Muscle of leg (tissue), 11 donors: ENCODE measurements around the gene ZNF423. TPM values are rescaled to one million over a fixed set of nuclear protein-coding genes. Genes with fewer than 3 reads are reported as not detected.

Source experiments
- DNase-seq: peaks from one replicate; pipeline ENCODE4 v3.0.0; 2013
- H3K27ac ChIP-seq: one replicate; pipeline ENCODE4 v1.5.1; 2013; ENCODE audit warnings: mild to moderate bottlenecking, low read length, control low read depth
- H3K27me3 ChIP-seq: one replicate; pipeline ENCODE4 v1.6.1; 2013; ENCODE audit warnings: low read length; ENCODE audit not compliant: control insufficient read depth, insufficient read depth
- H3K36me3 ChIP-seq: one replicate; pipeline ENCODE4 v1.6.1; 2013; ENCODE audit warnings: low read length; ENCODE audit not compliant: control insufficient read depth, insufficient read depth
- H3K4me1 ChIP-seq: one replicate; pipeline ENCODE4 v1.6.1; 2013; ENCODE audit warnings: low read length; ENCODE audit not compliant: control insufficient read depth, insufficient read depth
- H3K4me3 ChIP-seq: one replicate; pipeline ENCODE4 v1.5.1; 2013; ENCODE audit warnings: low read length, control low read depth
- H3K9me3 ChIP-seq: replicated peaks from 2 replicates; pipeline ENCODE4 v1.6.1; 2013; ENCODE audit warnings: low read depth, low read length; ENCODE audit not compliant: control insufficient read depth
- WGBS: methylation state at CpG from one replicate; pipeline ENCODE4 v1.1.5; 2013; ENCODE audit warnings: missing lambda C conversion rate; ENCODE audit not compliant: insufficient coverage; 5-methylcytosine and 5-hydroxymethylcytosine counted together
- polyA plus RNA-seq, 8 donors: library from polyadenylated mRNA; unstranded; fragments of 120-200 nt; gene quantifications; one replicate each; pipeline versions ENCODE4 v1.2.1 to v1.2.3, GENCODE V29; 2013; ENCODE audit warnings: inconsistent platforms in 1 of 8, low replicate concordance in 1 of 8; ENCODE audit not compliant: insufficient read length in 8 of 8, insufficient read depth in 1 of 8
- total RNA-seq: library from RNA; stranded (reverse); fragments of 120-200 nt; gene quantifications from one replicate; pipeline ENCODE4 v1.2.4, GENCODE V29; 2013

Gene ZNF423
- total and polyA plus RNA-seq, 9 donors: 15.8 to 30.0 (median 25.5) TPM

GRCh38 chr16:49663081-49664065 is 192.5 kb downstream of the ZNF423 start:
- H3K36me3 ChIP-seq: no peaks in the 10 kb centered on the region
- no peaks in the 10 kb centered on the region for H3K27me3 ChIP-seq
- peak; percentile 60 for DNase-seq
- H3K27ac ChIP-seq: peak overlapping the region; percentile 84
- H3K4me3 ChIP-seq: peak overlapping the region; percentile 33
- no peaks in the 10 kb centered on the region for H3K9me3 ChIP-seq
- 35% methylated on average over 25 of the region's 28 CpGs for WGBS
- H3K4me1 ChIP-seq: peaks cover 57% of the 10 kb centered on the region

GRCh38 chr16:49662569-49662968 is 193.3 kb downstream of the ZNF423 start:
- peaks cover 65% of the 10 kb centered on the region for H3K4me1 ChIP-seq
- no peaks in the 10 kb centered on the region for H3K9me3 ChIP-seq
- no peak overlapping the region for H3K4me3 ChIP-seq
- peak; percentile 42 for DNase-seq
- H3K27ac ChIP-seq: peak overlapping the region; percentile 40
- no peaks in the 10 kb centered on the region for H3K36me3 ChIP-seq
- WGBS: 76% methylated on average over 4 of the region's 4 CpGs
- H3K27me3 ChIP-seq: no peaks in the 10 kb centered on the region

GRCh38 chr16:49661465-49662187 is 194.3 kb downstream of the ZNF423 start:
- DNase-seq: no peak
- Histone ChIP-seq H3K27me3 (no peaks in the 10 kb centered on the region), H3K4me3 (no peak overlapping the region), H3K9me3 (no peaks in the 10 kb centered on the region), H3K4me1 (peaks cover 70% of the 10 kb centered on the region), H3K36me3 (no peaks in the 10 kb centered on the region), H3K27ac (peak overlapping the region; percentile 52)
- WGBS: 70% methylated on average over 9 of the region's 16 CpGs

- no peak overlapping the region for H3K27ac ChIP-seq
- H3K27me3 ChIP-seq: no peaks in the 10 kb centered on the region
- H3K36me3 ChIP-seq: no peaks in the 10 kb centered on the region
- WGBS: no CpG with 5 or more reads among the region's 3 CpGs
- no peak for DNase-seq
- H3K4me1 ChIP-seq: peaks cover 65% of the 10 kb centered on the region
- H3K4me3 ChIP-seq: no peak overlapping the region
- H3K9me3 ChIP-seq: no peaks in the 10 kb centered on the region
Measured at GRCh38 chr16:49660626-49661025, 195.3 kb downstream of the ZNF423 start.

- no peak for DNase-seq
- Histone ChIP-seq H3K4me3 (no peak overlapping the region), H3K4me1 (peaks cover 52% of the 10 kb centered on the region), H3K36me3 (no peaks in the 10 kb centered on the region), H3K27me3 (no peaks in the 10 kb centered on the region), H3K9me3 (no peaks in the 10 kb centered on the region), H3K27ac (no peak overlapping the region)
- WGBS: 91% methylated on average over 6 of the region's 10 CpGs
Measured at GRCh38 chr16:49659356-49659755, 196.6 kb downstream of the ZNF423 start.

GRCh38 chr16:49658531-49658930 is 197.4 kb downstream of the ZNF423 start:
- Histone ChIP-seq H3K36me3 (no peaks in the 10 kb centered on the region), H3K9me3 (no peaks in the 10 kb centered on the region), H3K27ac (no peak overlapping the region), H3K4me1 (peaks cover 44% of the 10 kb centered on the region), H3K4me3 (no peak overlapping the region), H3K27me3 (no peaks in the 10 kb centered on the region)
- 46% methylated on average over 8 of the region's 8 CpGs for WGBS
- no peak for DNase-seq

- no peak for DNase-seq
- 70% methylated on average over 4 of the region's 11 CpGs for WGBS
- Histone ChIP-seq H3K4me1 (peaks cover 41% of the 10 kb centered on the region), H3K9me3 (no peaks in the 10 kb centered on the region), H3K27ac (no peak overlapping the region), H3K4me3 (no peak overlapping the region), H3K36me3 (no peaks in the 10 kb centered on the region), H3K27me3 (no peaks in the 10 kb centered on the region)
Measured at GRCh38 chr16:49657736-49658465, 198.0 kb downstream of the ZNF423 start.

GRCh38 chr16:49654425-49654824 is 201.5 kb downstream of the ZNF423 start:
- Histone ChIP-seq H3K9me3 (no peaks in the 10 kb centered on the region), H3K4me3 (no peak overlapping the region), H3K27ac (no peak overlapping the region), H3K27me3 (no peaks in the 10 kb centered on the region), H3K4me1 (peaks cover 38% of the 10 kb centered on the region), H3K36me3 (no peaks in the 10 kb centered on the region)
- DNase-seq: no peak
- 96% methylated on average over 4 of the region's 4 CpGs for WGBS

GRCh38 chr16:49653577-49653976 is 202.3 kb downstream of the ZNF423 start:
- H3K27me3 ChIP-seq: no peaks in the 10 kb centered on the region
- H3K4me1 ChIP-seq: peaks cover 34% of the 10 kb centered on the region
- no peaks in the 10 kb centered on the region for H3K36me3 ChIP-seq
- WGBS: no CpG with 5 or more reads among the region's 1 CpG
- no peak overlapping the region for H3K4me3 ChIP-seq
- no peak overlapping the region for H3K27ac ChIP-seq
- peaks cover 2% of the 10 kb centered on the region for H3K9me3 ChIP-seq
- no peak for DNase-seq

GRCh38 chr16:49653173-49653570 is 202.7 kb downstream of the ZNF423 start:
- Histone ChIP-seq H3K36me3 (no peaks in the 10 kb centered on the region), H3K4me3 (no peak overlapping the region), H3K9me3 (peaks cover 2% of the 10 kb centered on the region), H3K27ac (no peak overlapping the region), H3K27me3 (no peaks in the 10 kb centered on the region), H3K4me1 (peaks cover 29% of the 10 kb centered on the region)
- WGBS: 0% methylated on average over 1 of the region's 6 CpGs
- DNase-seq: no peak
